HEK293 (cell line): ENCODE measurements around the gene NFATC1.

ENCODE experiments used
- CTCF ChIA-PET: fragments of 350-600 bp; formaldehyde crosslinking; extraction: SDS; loops from one replicate; lab custom pipeline; 2021; ENCODE audit warnings: antibody characterized with exemption; lab: Yijun Ruan, JAX
- POLR2A ChIA-PET: fragments of 300-600 bp; formaldehyde crosslinking; extraction: SDS; loops from one replicate; lab custom pipeline; 2020; ENCODE audit warnings: antibody characterized with exemption, inconsistent platforms; lab: Yijun Ruan, JAX
- H3K27ac ChIP-seq: fragments of 200-500 bp; sonication (Bioruptor generic); 2 replicates; pipeline ENCODE4 v1.5.1; 2014; ENCODE audit warnings: low read depth, low read length, control low read depth, inconsistent platforms; ENCODE audit errors: extremely low read depth
- H3K36me3 ChIP-seq, 2 experiments: fragments of 200-500 bp in 1 of 2; sonication (Bioruptor generic) in 1 of 2; 1 replicate in 1 of 2; 2 replicates in 1 of 2; pipeline ENCODE4 v1.5.1; 2014 to 2017; ENCODE audit warnings: inconsistent platforms in 2 of 2, low read length in 2 of 2; ENCODE audit not compliant: control insufficient read depth in 2 of 2, insufficient read depth in 1 of 2
- H3K4me1 ChIP-seq: fragments of 200-500 bp; sonication (Bioruptor generic); 2 replicates; pipeline ENCODE4 v1.5.1; 2014; ENCODE audit warnings: mild to moderate bottlenecking, low read length, inconsistent platforms; ENCODE audit not compliant: control insufficient read depth, insufficient read depth
- H3K4me3 ChIP-seq: 2 replicates; pipeline ENCODE4 v1.5.1; 2011; ENCODE audit warnings: low read depth, mild to moderate bottlenecking, control low read depth, low read length, moderate library complexity
- H3K9me3 ChIP-seq: fragments of 200-500 bp; sonication (Bioruptor generic); 2 replicates; pipeline ENCODE4 v1.5.1; 2014; ENCODE audit warnings: low read depth, low read length, inconsistent platforms; ENCODE audit not compliant: control insufficient read depth, insufficient read depth
- GLIS2 ChIP-seq: fragments of 450-650 bp; formaldehyde crosslinking; IDR thresholded peaks from 2 replicates; pipeline ENCODE4 v1.5.1; 2016; ENCODE audit warnings: missing biosample characterization, missing genetic modification characterization
- KLF1 ChIP-seq: fragments of 450-650 bp; formaldehyde crosslinking; IDR thresholded peaks from 2 replicates; pipeline ENCODE4 v1.5.1; 2016; ENCODE audit warnings: missing biosample characterization, missing genetic modification characterization
- KLF8 ChIP-seq: fragments of 450-650 bp; formaldehyde crosslinking; IDR thresholded peaks from 2 replicates; pipeline ENCODE4 v1.5.1; 2016; ENCODE audit warnings: missing biosample characterization, missing genetic modification characterization
- ZBTB10 ChIP-seq: fragments of 450-650 bp; formaldehyde crosslinking; IDR thresholded peaks from 2 replicates; pipeline ENCODE4 v1.5.1; 2016; ENCODE audit warnings: missing biosample characterization, missing genetic modification characterization
- ZBTB7A ChIP-seq: fragments of 450-650 bp; formaldehyde crosslinking; IDR thresholded peaks from 2 replicates; pipeline ENCODE4 v1.5.1; 2016; ENCODE audit warnings: low read depth, missing biosample characterization, missing genetic modification characterization
- ZFP41 ChIP-seq: fragments of 450-650 bp; formaldehyde crosslinking; IDR thresholded peaks from 2 replicates; pipeline ENCODE4 v1.5.1; 2016; ENCODE audit warnings: missing biosample characterization, missing genetic modification characterization, borderline replicate concordance
- ZIC2 ChIP-seq: fragments of 450-650 bp; formaldehyde crosslinking; IDR thresholded peaks from 2 replicates; pipeline ENCODE4 v1.5.1; 2016; ENCODE audit warnings: missing biosample characterization, missing genetic modification characterization
- ZNF157 ChIP-seq: fragments of 450-650 bp; formaldehyde crosslinking; IDR thresholded peaks from 2 replicates; pipeline ENCODE4 v1.5.1; 2016; ENCODE audit warnings: missing biosample characterization, missing genetic modification characterization
- ZNF48 ChIP-seq: fragments of 450-650 bp; formaldehyde crosslinking; IDR thresholded peaks from 2 replicates; pipeline ENCODE4 v1.5.1; 2016; ENCODE audit warnings: missing biosample characterization, missing genetic modification characterization
- ZNF610 ChIP-seq: fragments of 450-650 bp; formaldehyde crosslinking; IDR thresholded peaks from 2 replicates; pipeline ENCODE4 v1.5.1; 2016; ENCODE audit warnings: missing biosample characterization, missing genetic modification characterization, borderline replicate concordance
- ZXDB ChIP-seq: fragments of 450-650 bp; formaldehyde crosslinking; IDR thresholded peaks from 2 replicates; pipeline ENCODE4 v1.5.1; 2016; ENCODE audit warnings: missing biosample characterization, missing genetic modification characterization
- TF ChIP-seq, protein P1 (sequence below): fragments of 450-650 bp; formaldehyde crosslinking; IDR thresholded peaks from 2 replicates; pipeline ENCODE4 v1.5.1; 2016; ENCODE audit warnings: missing biosample characterization, missing genetic modification characterization, low read depth
- TF ChIP-seq, protein P2 (sequence below): fragments of 450-650 bp; formaldehyde crosslinking; IDR thresholded peaks from 2 replicates; pipeline ENCODE4 v1.5.1; 2016; ENCODE audit warnings: missing biosample characterization, missing genetic modification characterization

The NFATC1 gene

GRCh38 chr18:79440316-79441110 lies 44.8 kb downstream of the NFATC1 start:
- H3K4me1 ChIP-seq: peaks cover under 1% of the 10 kb centered on the region; the same call in 1 of the 2 replicates
- POLR2A ChIA-PET: no interaction called here
- TF ChIP-seq ZNF157 (tag by site-specific recombination) (no peak), KLF1 (tag by site-specific recombination) (peak; percentile 94), ZBTB7A (no peak), ZIC2 (0 out of 2 replicates have a peak, but pooled peaks have one; percentile 9)
- CTCF ChIA-PET: no interaction called here
- H3K36me3 ChIP-seq: peaks cover 0 to 8% of the 10 kb centered on the region in 2 experiments; a peak in 1 of 3 replicates
- H3K9me3 ChIP-seq: no peaks in the 10 kb centered on the region
- H3K4me3 ChIP-seq: no peak overlapping the region
- no peak overlapping the region for H3K27ac ChIP-seq

- no peak overlapping the region for H3K4me3 ChIP-seq
- TF ChIP-seq ZNF610 (tag by site-specific recombination): no peak
- TF ChIP-seq, protein P1, sequence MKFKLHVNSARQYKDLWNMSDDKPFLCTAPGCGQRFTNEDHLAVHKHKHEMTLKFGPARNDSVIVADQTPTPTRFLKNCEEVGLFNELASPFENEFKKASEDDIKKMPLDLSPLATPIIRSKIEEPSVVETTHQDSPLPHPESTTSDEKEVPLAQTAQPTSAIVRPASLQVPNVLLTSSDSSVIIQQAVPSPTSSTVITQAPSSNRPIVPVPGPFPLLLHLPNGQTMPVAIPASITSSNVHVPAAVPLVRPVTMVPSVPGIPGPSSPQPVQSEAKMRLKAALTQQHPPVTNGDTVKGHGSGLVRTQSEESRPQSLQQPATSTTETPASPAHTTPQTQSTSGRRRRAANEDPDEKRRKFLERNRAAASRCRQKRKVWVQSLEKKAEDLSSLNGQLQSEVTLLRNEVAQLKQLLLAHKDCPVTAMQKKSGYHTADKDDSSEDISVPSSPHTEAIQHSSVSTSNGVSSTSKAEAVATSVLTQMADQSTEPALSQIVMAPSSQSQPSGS: no peak
- no peak for TF ChIP-seq ZBTB10 (tag by site-specific recombination)
- TF ChIP-seq ZXDB: no peak
- TF ChIP-seq ZNF48 (tag by site-specific recombination): no peak
- TF ChIP-seq ZFP41 (tag by site-specific recombination): no peak
- no peak for TF ChIP-seq GLIS2 (tag by site-specific recombination)
- no peak for TF ChIP-seq KLF8 (tag by site-specific recombination)
- ChIA-PET CTCF (no interaction called here), POLR2A (no interaction called here)
- H3K4me1 ChIP-seq: peaks cover 6% of the 10 kb centered on the region; the same call in 1 of the 2 replicates
- H3K27ac ChIP-seq: no peak overlapping the region
- peaks cover 0 to 8% of the 10 kb centered on the region in 2 experiments; a peak in 1 of 3 replicates for H3K36me3 ChIP-seq
- no peaks in the 10 kb centered on the region for H3K9me3 ChIP-seq
Measured at GRCh38 chr18:79441420-79441819, 45.7 kb downstream of the NFATC1 start.

DNA sequence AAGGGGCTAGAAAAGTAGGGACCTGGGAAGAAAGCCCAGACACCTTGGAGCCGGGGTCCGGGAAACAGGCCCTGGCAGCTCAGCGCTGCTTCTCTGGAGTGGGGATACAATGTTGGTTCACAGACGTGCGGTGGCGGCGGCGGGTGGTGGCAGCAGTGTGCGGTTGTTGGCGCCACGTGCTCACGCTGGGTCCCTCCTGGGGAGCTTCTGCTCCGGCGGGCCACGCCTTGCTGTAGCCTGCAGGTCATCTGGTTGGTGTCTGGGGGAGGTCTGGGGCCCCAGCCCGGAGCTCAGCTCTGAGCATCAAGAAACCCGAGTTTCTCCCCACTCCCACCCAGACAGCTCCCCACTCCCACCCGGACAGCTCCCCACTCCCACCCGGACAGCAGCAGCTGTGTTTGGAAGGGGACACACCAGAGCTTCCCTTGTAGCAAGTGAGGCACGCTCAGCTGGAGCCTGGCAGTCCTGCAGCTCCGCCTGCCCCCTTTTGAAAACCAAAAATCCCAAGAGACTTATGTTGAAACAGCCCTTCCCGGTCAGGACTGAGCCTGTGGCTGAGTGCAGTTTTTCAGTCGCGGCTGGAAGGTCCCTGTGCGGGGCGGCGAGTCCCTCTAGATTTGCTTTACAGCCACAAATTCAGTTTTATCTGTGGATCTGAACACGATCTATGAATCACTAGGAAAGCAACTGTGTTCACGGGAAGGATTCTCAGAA lies 46.9 kb downstream of the NFATC1 start:
- no peak overlapping the region for H3K4me3 ChIP-seq
- TF ChIP-seq, protein P2, sequence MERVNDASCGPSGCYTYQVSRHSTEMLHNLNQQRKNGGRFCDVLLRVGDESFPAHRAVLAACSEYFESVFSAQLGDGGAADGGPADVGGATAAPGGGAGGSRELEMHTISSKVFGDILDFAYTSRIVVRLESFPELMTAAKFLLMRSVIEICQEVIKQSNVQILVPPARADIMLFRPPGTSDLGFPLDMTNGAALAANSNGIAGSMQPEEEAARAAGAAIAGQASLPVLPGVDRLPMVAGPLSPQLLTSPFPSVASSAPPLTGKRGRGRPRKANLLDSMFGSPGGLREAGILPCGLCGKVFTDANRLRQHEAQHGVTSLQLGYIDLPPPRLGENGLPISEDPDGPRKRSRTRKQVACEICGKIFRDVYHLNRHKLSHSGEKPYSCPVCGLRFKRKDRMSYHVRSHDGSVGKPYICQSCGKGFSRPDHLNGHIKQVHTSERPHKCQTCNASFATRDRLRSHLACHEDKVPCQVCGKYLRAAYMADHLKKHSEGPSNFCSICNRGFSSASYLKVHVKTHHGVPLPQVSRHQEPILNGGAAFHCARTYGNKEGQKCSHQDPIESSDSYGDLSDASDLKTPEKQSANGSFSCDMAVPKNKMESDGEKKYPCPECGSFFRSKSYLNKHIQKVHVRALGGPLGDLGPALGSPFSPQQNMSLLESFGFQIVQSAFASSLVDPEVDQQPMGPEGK (tag by site-specific recombination): no peak
- TF ChIP-seq, all 188 proteins: peak for 0

More for the DNA sequence above, 46.9 kb downstream of the NFATC1 start:
- ChIA-PET CTCF (no interaction called here), POLR2A (no interaction called here)
- Histone ChIP-seq H3K27ac (no peak overlapping the region), H3K4me1 (peaks cover 6% of the 10 kb centered on the region; the same call in 1 of the 2 replicates), H3K9me3 (no peaks in the 10 kb centered on the region), H3K36me3 (peaks cover 0 to 8% of the 10 kb centered on the region in 2 experiments; a peak in 1 of 3 replicates)
